K562 (cell line): ENCODE data around the gene RAB3C. TPM values are rescaled to one million over a fixed set of nuclear protein-coding genes. Genes with fewer than 3 reads are reported as not detected.

ENCODE experiments used
- ATAC-seq: fragments of 200-7000 bp; cut with Tn5 transposase; 3 replicates; pipeline ENCODE4 v1.9.1; 2020; ENCODE audit warnings: moderate library complexity
- BruUV-seq: library from RNA; stranded (reverse); fragments of 400-500 nt; replicated peaks from 2 replicates; lab custom pipeline; 2021; lab: Mats Ljungman, UMichigan
- CTCF ChIA-PET: fragments of 300-600 bp; formaldehyde crosslinking; extraction: SDS; loops from one replicate; lab custom pipeline; 2021; ENCODE audit warnings: low intra/inter-chr PET ratio; lab: Yijun Ruan, JAX
- POLR2A ChIA-PET: fragments of 300-600, 350-650 bp; sonication (Branson Sonifier 250); formaldehyde crosslinking; extraction: SDS; loops from one replicate; lab custom pipeline; 2021; ENCODE audit warnings: antibody characterized with exemption, inconsistent platforms; lab: Yijun Ruan, JAX
- DNase-seq, 4 experiments: peaks; one replicate each; pipeline versions ENCODE4 v3.0.0 to v3.0.0-alpha.2; 2011 to 2018; ENCODE audit warnings: low spot score in 3 of 4, mixed read lengths in 3 of 4; ENCODE audit errors: extremely low read depth in 1 of 4
- FAIRE-seq: peaks from 2 replicates; lab custom pipeline; 2011; peaks lifted over from hg19 to GRCh38; lab: Jason Lieb, UNC
- H2AFZ ChIP-seq: 2 replicates; pipeline ENCODE4 v1.6.0; 2011; ENCODE audit warnings: low read depth, low read length, control low read depth, inconsistent platforms
- H3K27ac ChIP-seq: fragments of 200-600 bp; 3 replicates; pipeline ENCODE4 v1.8.0; 2011; ENCODE audit warnings: low read depth, mild to moderate bottlenecking, control low read depth, inconsistent platforms, low read length, moderate library complexity, mixed read lengths; ENCODE audit errors: extremely low read depth
- H3K27me3 ChIP-seq, 2 experiments: fragments of 300-600 bp in 1 of 2; 2 replicates in 1 of 2; 3 replicates in 1 of 2; pipeline versions ENCODE4 v1.6.0 to v1.8.0; 2011; ENCODE audit warnings: inconsistent platforms in 2 of 2, low read length in 2 of 2, mild to moderate bottlenecking in 1 of 2, mixed read lengths in 1 of 2, moderate library complexity in 1 of 2; ENCODE audit not compliant: control insufficient read depth in 2 of 2, insufficient read depth in 2 of 2
- H3K36me3 ChIP-seq: fragments of 300-600 bp; 3 replicates; pipeline ENCODE4 v1.8.0; 2011; ENCODE audit warnings: mild to moderate bottlenecking, low read length, inconsistent platforms; ENCODE audit not compliant: control insufficient read depth, insufficient read depth
- H3K4me1 ChIP-seq, 2 experiments: fragments of 200-600 bp in 1 of 2; replicated peaks in 1 of 2; 2 replicates in 1 of 2; 3 replicates in 1 of 2; pipeline versions ENCODE4 v1.5.1 to v1.8.0; 2011; ENCODE audit warnings: inconsistent platforms in 2 of 2, low read length in 2 of 2, mild to moderate bottlenecking in 1 of 2, mixed read lengths in 1 of 2, moderate library complexity in 1 of 2; ENCODE audit not compliant: control insufficient read depth in 2 of 2, insufficient read depth in 2 of 2
- H3K4me2 ChIP-seq: 2 replicates; pipeline ENCODE4 v1.6.1; 2011; ENCODE audit warnings: low read length, control low read depth, inconsistent platforms, mixed read lengths; ENCODE audit not compliant: insufficient read depth
- H3K4me3 ChIP-seq: fragments of 200-600 bp; sonication (generic), shearing (Covaris generic); 2 replicates; pipeline ENCODE4 v1.5.1; 2016; ENCODE audit warnings: control low read depth, inconsistent platforms
- H3K79me2 ChIP-seq: fragments of 200-600 bp; 3 replicates; pipeline ENCODE4 v1.8.0; 2011; ENCODE audit warnings: low read length, inconsistent platforms; ENCODE audit not compliant: control insufficient read depth, insufficient read depth
- H3K9ac ChIP-seq, 2 experiments: 2 replicates each; pipeline versions ENCODE4 v1.6.0 to v1.6.1; 2011; ENCODE audit warnings: low read depth in 2 of 2, low read length in 2 of 2, control low read depth in 1 of 2, inconsistent platforms in 1 of 2, mild to moderate bottlenecking in 1 of 2, mixed read lengths in 1 of 2; ENCODE audit not compliant: insufficient read depth in 1 of 2
- H3K9me1 ChIP-seq: one replicate; pipeline ENCODE4 v1.6.0; 2011; ENCODE audit warnings: inconsistent platforms, mild to moderate bottlenecking, low read length, moderate library complexity; ENCODE audit not compliant: control insufficient read depth, insufficient read depth
- H3K9me3 ChIP-seq: replicated peaks from 2 replicates; pipeline ENCODE4 v1.5.1; 2011; ENCODE audit warnings: low read depth, low read length, inconsistent platforms; ENCODE audit not compliant: control insufficient read depth, insufficient read depth
- H4K20me1 ChIP-seq: replicated peaks from 2 replicates; pipeline ENCODE4 v1.6.1; 2011; ENCODE audit warnings: low read length, inconsistent platforms, mixed read lengths; ENCODE audit not compliant: control insufficient read depth, insufficient read depth
- C11orf30 ChIP-seq: fragments of 450-650 bp; IDR thresholded peaks from 2 replicates; pipeline ENCODE4 v1.6.1; 2016; ENCODE audit warnings: low read depth, mild to moderate bottlenecking
- GTF2E2 ChIP-seq: fragments of 200-800 bp; sonication (Bioruptor generic); IDR thresholded peaks from 2 replicates; pipeline ENCODE4 v1.6.1; 2016; ENCODE audit warnings: missing genetic modification characterization, missing compliant biosample characterization
- HMG20B ChIP-seq: fragments of 250-450 bp; sonication (Bioruptor Pico); IDR thresholded peaks from 2 replicates; pipeline ENCODE4 v1.5.0; 2021; ENCODE audit warnings: mild to moderate bottlenecking
- HNRNPL ChIP-seq: fragments of 200-400 bp; formaldehyde crosslinking; IDR thresholded peaks from 2 replicates; pipeline ENCODE4 v1.6.1; 2017; ENCODE audit warnings: low read depth, mild to moderate bottlenecking, low read length
- NR2C1 ChIP-seq, 2 experiments: fragments of 450-650 bp; IDR thresholded peaks; 2 replicates each; pipeline ENCODE4 v1.6.1; 2017; ENCODE audit warnings: mild to moderate bottlenecking in 2 of 2, antibody characterized with exemption in 1 of 2, inconsistent platforms in 1 of 2, missing compliant biosample characterization in 1 of 2, missing genetic modification characterization in 1 of 2
- NR4A1 ChIP-seq, 2 experiments: fragments of 250-450 bp in 1 of 2; fragments of 450-650 bp in 1 of 2; sonication (Bioruptor Pico) in 1 of 2; IDR thresholded peaks; 2 replicates each; pipeline versions ENCODE4 v1.4.0 to v1.6.1; 2016 to 2020; ENCODE audit warnings: mild to moderate bottlenecking in 2 of 2, missing compliant biosample characterization in 1 of 2, missing genetic modification characterization in 1 of 2, moderate library complexity in 1 of 2
- NUFIP1 ChIP-seq: fragments of 450-650 bp; IDR thresholded peaks from 2 replicates; pipeline ENCODE4 v1.6.1; 2018; ENCODE audit not compliant: partially characterized antibody
- RAD51 ChIP-seq: fragments of 450-650 bp; IDR thresholded peaks from 2 replicates; pipeline ENCODE4 v1.7.1; 2016; ENCODE audit warnings: low read depth, mild to moderate bottlenecking, borderline replicate concordance
- ZNF24 ChIP-seq: fragments of 450-650 bp; IDR thresholded peaks from 2 replicates; pipeline ENCODE4 v1.6.1; 2016
- ZNF609 ChIP-seq: sonication (generic); formaldehyde crosslinking; IDR thresholded peaks from 2 replicates; pipeline ENCODE4 v1.8.1; 2023; ENCODE audit warnings: missing genetic modification reagents, mild to moderate bottlenecking, borderline replicate concordance
- WGBS: fragments of 100-300 bp; shearing (Covaris generic); methylation state at CpG from one replicate; pipeline ENCODE4 v1.1.6; 2016; ENCODE audit warnings: low coverage, mixed read lengths; ENCODE audit not compliant: insufficient coverage; ENCODE audit errors: missing lambda C conversion rate; 5-methylcytosine and 5-hydroxymethylcytosine counted together
- in situ Hi-C: fragments of 300-500 bp; cut with MboI; formaldehyde crosslinking; loops from 4 replicates; pipeline ENCODE4 v1.15.0; 2018; ENCODE audit warnings: inconsistent platforms, mixed read lengths
- intact Hi-C: fragments of 100-400 bp; cut with micrococcal nuclease; formaldehyde crosslinking; loops from 2 replicates; pipeline ENCODE4 v1.14.2; 2022
- polyA plus RNA-seq, 8 experiments: library from polyadenylated mRNA; depleted of rRNA in 4 of 8; stranded (reverse) in 5 of 8; unstranded in 3 of 8; fragments of >200 nt; fragmentation: Nextera tagmentation in 2 of 8; fragmentation: Illumina TruSeq in 1 of 8; extraction: Ambion mirVana in 2 of 8; extraction: Trizol in 1 of 8; gene quantifications; 2 replicates each; pipeline versions ENCODE4 v1.2.1 to v1.2.3, GENCODE V29; 2011 to 2014; ENCODE audit warnings: inconsistent platforms in 1 of 8, missing spikeins in 1 of 8
- total RNA-seq, 7 experiments: library from RNA; depleted of rRNA in 6 of 7; stranded (reverse); fragments of >200 nt in 6 of 7; fragmentation: Illumina TruSeq in 2 of 7; extraction: Trizol in 2 of 7; gene quantifications; 2 replicates each; pipeline versions ENCODE4 v1.2.1 to v1.2.3, GENCODE V29; 2011 to 2021; ENCODE audit warnings: low replicate concordance in 1 of 7

Gene RAB3C
- total and polyA plus RNA-seq, 9 of the 15 experiments (the other 6 are each of a cell fraction or from before 2014, with no cell fraction given), result not detected

GRCh38 chr5:58715997-58716656 lies 133.3 kb downstream of the RAB3C start (continued):
- TF ChIP-seq NUFIP1 (no peak), GTF2E2 (no peak)

GRCh38 chr5:58716713-58717112 lies 133.8 kb downstream of the RAB3C start:
- no peak overlapping the region for H2AFZ ChIP-seq
- H3K36me3 ChIP-seq, result no peaks in the 10 kb centered on the region
- no peak overlapping the region for H3K4me2 ChIP-seq
- BruUV-seq, result no TSS peak
- ChIA-PET POLR2A (no interaction called here), CTCF (no interaction called here)
- no peaks in the 10 kb centered on the region for H3K27me3 ChIP-seq
- ATAC-seq (no peak), FAIRE-seq (no peak), DNase-seq (no peak)
- no peak overlapping the region for H3K27ac ChIP-seq
- no peaks in the 10 kb centered on the region for H3K9me3 ChIP-seq
- 0% methylated on average over 5 of the region's 5 CpGs for WGBS
- no peaks in the 10 kb centered on the region for H3K4me1 ChIP-seq
- H3K9ac ChIP-seq, result no peak overlapping the region
- TF ChIP-seq RAD51 (no peak), ZNF24 (no peak), ZNF609 (CRISPR knock-in tag) (no peak), NR2C1 (IDR thresholded peaks at IDR 0.05) (no peak), NR2C1 (tag; IDR thresholded peaks at IDR 0.05) (no peak), C11orf30 (no peak), HNRNPL (no peak), NR4A1 (CRISPR knock-in tag; IDR thresholded peaks at IDR 0.05) (no peak), NR4A1 (tag; IDR thresholded peaks at IDR 0.05) (no peak), HMG20B (CRISPR knock-in tag) (no peak)
- intact Hi-C loops, result no loop called here
- no peaks in the 10 kb centered on the region for H3K9me1 ChIP-seq
- in situ Hi-C loops, result no loop called here
- H3K4me3 ChIP-seq, result no peak overlapping the region
- no peaks in the 10 kb centered on the region for H4K20me1 ChIP-seq
- no peaks in the 10 kb centered on the region for H3K79me2 ChIP-seq
